GM06990 (cell line): Measurements from ENCODE around the gene HS3ST2.

Experiments
- DNase-seq: peaks from one replicate; pipeline ENCODE4 v3.0.0-alpha.2; 2011; ENCODE audit not compliant: insufficient read length; ENCODE audit errors: extremely low read depth
- H3K27me3 ChIP-seq: replicated peaks from 2 replicates; pipeline ENCODE4 v1.6.0; 2011; ENCODE audit warnings: low read length; ENCODE audit not compliant: control insufficient read depth, insufficient read depth
- H3K36me3 ChIP-seq: 2 replicates; pipeline ENCODE4 v1.5.1; 2011; ENCODE audit warnings: low read length; ENCODE audit not compliant: control insufficient read depth, insufficient read depth
- H3K4me3 ChIP-seq: replicated peaks from 2 replicates; pipeline ENCODE4 v1.5.1; 2011; ENCODE audit warnings: low read depth, mild to moderate bottlenecking, control low read depth, low read length
- TF ChIP-seq, protein P1 (sequence below): IDR thresholded peaks from 2 replicates; pipeline ENCODE4 v1.5.1; 2011; ENCODE audit warnings: low read length, control low read depth, mild to moderate bottlenecking, inconsistent platforms; ENCODE audit not compliant: insufficient read depth, poor library complexity, severe bottlenecking

The HS3ST2 gene

DNA sequence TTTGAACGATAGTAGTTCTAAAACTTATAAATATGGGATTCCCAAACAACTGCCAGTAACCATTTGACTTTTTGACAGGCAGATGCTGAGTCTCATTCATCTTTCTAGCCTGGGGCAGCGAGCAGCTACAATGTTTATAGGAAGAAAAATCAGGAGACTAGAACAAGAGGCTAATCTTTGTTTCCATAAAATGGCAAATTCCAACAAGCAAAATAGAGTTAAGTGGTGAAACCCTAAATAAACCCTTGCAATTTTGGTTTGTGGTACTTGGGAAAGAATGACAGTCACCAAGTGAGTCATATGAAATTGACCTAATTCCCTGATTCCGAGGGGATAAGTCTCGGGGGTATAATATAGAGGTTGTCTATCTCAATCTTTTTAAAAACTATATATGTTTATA is 27.3 kb upstream of the HS3ST2 start:
- Histone ChIP-seq H3K36me3 (no peaks in the 10 kb centered on the region), H3K4me3 (no peak overlapping the region), H3K27me3 (no peaks in the 10 kb centered on the region)
- TF ChIP-seq, protein P1, sequence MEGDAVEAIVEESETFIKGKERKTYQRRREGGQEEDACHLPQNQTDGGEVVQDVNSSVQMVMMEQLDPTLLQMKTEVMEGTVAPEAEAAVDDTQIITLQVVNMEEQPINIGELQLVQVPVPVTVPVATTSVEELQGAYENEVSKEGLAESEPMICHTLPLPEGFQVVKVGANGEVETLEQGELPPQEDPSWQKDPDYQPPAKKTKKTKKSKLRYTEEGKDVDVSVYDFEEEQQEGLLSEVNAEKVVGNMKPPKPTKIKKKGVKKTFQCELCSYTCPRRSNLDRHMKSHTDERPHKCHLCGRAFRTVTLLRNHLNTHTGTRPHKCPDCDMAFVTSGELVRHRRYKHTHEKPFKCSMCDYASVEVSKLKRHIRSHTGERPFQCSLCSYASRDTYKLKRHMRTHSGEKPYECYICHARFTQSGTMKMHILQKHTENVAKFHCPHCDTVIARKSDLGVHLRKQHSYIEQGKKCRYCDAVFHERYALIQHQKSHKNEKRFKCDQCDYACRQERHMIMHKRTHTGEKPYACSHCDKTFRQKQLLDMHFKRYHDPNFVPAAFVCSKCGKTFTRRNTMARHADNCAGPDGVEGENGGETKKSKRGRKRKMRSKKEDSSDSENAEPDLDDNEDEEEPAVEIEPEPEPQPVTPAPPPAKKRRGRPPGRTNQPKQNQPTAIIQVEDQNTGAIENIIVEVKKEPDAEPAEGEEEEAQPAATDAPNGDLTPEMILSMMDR, result no peak
- no peak for DNase-seq

DNA sequence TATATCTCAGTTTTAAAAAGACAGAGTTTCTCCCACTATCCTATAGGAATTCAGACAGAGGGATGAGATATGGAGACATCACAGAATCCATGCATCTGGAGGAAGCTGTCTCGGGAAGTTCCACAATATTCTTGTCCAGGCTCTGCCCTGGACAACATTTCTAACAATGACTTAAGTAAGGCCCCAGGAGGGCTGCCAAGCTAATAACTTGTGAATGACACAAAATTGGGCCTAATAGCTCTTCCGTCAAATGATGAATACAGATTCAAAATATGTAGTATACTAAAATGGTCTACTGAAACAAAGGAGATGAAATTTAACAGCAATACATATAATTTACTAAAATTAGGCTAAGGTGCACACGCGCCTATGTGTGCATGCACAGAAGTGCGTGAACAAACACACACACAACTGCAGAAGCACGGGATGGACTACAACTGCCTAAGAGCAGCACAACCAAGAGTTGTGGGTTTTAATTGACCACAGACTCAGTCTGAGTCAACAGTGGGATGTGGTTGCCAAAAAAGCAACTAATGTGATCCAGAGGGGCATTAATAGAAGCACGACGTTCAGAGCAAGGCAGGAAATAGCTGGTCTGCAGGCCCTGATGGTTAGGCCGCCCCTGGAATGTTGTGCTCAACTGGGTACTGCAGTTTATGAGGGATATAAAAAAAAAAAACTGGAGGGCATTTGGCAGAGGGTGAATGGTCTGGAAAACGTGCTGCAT is 26.3 kb upstream of the HS3ST2 start:
- no peaks in the 10 kb centered on the region for H3K27me3 ChIP-seq
- H3K4me3 ChIP-seq, result no peak overlapping the region
- TF ChIP-seq, protein P1, result no peak
- no peaks in the 10 kb centered on the region for H3K36me3 ChIP-seq
- DNase-seq, result no peak

DNA sequence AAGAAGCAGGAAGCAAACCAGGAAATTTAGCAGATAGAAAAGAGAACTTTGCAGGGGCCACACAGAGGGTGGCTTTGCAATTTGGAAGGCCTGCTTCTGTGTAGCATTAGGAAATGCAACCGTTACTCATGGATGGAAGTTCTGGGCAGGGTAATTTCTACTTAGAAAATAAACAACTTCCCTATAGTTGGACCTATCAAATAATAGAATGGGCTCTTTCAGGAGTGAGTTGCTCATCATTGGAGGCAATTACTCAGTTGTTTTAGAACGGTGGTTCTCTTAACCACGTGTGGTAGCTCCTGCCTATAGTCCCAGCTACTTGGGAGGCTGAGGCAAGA is 25.8 kb upstream of the HS3ST2 start:
- H3K4me3 ChIP-seq, result no peak overlapping the region
- TF ChIP-seq, protein P1, result no peak
- H3K27me3 ChIP-seq, result no peaks in the 10 kb centered on the region

DNA sequence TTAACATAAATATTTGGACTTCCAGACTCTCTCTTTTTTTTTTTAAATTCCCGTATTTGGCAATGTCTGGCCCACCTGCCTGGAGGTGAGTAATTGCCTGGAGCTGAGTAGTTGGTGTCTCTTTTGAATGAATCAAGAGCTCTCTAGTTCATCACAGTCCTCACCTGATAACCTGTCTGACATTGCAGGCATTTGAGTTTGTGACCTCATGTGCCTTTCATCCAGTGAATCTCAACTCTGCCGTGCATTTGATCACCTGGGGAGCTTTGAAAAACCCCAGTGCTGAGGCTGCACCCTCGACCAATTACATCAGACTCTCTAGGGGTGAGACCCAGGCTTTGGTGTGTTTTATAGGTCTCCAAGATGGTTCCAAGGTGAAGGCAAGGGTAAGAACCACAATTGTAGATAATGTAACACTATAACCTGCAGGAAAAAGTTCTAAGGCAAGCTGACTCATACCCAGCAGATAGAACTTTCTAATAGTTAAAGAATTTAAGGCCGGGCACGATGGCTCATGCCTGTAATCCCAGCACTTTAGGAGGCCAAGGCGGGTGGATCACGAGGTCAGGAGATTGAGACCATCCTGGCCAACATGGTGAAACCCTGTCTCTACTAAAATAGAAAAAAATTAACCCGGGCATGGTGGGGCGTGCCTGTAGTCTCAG is 24.5 kb upstream of the HS3ST2 start:
- TF ChIP-seq, protein P1, result no peak
- Histone ChIP-seq H3K36me3 (no peaks in the 10 kb centered on the region), H3K4me3 (no peak overlapping the region), H3K27me3 (no peaks in the 10 kb centered on the region)
- no peak for DNase-seq

More for the DNA sequence above, 25.8 kb upstream of the HS3ST2 start:
- no peaks in the 10 kb centered on the region for H3K36me3 ChIP-seq
- no peak for DNase-seq

DNA sequence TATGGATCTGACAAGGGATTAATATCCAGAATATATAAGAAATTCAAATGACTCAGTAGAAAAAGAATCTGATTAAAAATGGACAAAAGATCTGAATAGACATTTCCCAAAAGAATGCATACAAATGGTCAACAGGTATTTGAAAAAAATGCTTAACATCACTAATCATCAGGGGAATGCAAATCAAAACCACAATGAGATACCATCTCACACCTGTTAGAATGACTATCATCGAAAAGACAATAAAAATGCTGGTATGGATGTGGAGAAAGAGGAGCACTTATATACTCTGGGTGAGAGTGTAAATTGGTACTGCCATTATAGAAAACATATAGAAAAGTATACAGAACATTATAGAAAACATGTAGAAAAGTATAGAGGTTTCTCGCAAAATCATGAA is 16.4 kb upstream of the HS3ST2 start:
- Histone ChIP-seq H3K27me3 (no peaks in the 10 kb centered on the region), H3K36me3 (no peaks in the 10 kb centered on the region), H3K4me3 (no peak overlapping the region)
- DNase-seq, result no peak
- TF ChIP-seq, protein P1, result no peak
